OCI-LY7 (cell line): ENCODE results near the gene SHCBP1.

Experiments
- CTCF ChIP-seq: fragments of 200-600 bp; sonication (generic); conservative IDR thresholded peaks from 2 replicates; pipeline ENCODE4 v1.5.1; 2014; ENCODE audit warnings: mild to moderate bottlenecking, antibody characterized with exemption, low read length, moderate library complexity, mixed read lengths
- EZH2phosphoT487 ChIP-seq: fragments of 200-600 bp; sonication (generic); IDR thresholded peaks from 2 replicates; pipeline ENCODE4 v1.6.1; 2018; ENCODE audit warnings: low read depth, borderline replicate concordance, mild to moderate bottlenecking, mixed run types, antibody characterized with exemption, low read length, moderate library complexity, mixed read lengths

DNA sequence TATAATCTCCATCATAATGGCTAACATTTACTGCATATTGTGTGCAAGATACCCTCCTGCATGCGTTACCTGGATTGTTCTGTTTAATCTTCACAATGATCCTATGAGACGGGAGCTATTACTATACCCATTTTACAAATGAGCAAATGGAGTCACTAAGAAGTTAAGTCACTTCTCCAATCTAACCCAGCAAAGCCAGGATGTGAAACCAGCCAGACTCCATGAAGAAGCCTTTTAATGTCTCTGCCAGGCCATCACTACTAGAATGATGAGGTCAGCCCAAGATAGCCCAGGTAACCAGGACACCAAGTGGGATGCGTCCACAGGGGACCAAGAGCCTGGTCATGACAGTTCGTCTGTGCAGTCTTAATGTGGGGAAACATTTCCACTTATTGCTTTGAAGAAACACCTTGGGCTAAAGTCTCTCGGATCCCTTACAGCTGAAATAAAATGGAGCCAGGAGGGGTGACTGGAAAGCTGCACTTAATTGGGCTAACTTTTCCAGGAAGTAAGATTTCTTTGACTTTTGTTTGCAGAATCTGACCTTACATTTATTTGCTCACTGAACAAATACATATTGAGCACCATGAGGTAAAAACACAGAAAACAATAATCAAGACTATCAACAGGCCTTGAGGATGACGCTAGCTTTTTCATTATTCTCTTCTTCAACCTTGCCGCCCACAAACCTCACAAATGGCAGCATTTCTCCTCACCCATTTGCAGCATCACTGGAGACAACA lies 926 bp upstream of the SHCBP1 start:
- TF ChIP-seq CTCF (no peak), EZH2phosphoT487 (no peak)
